ENCODE results near the gene CD38.

CD38 gene

GRCh38 chr4:15751153-15751552 is 27.0 kb upstream of the CD38 start:
- no peak for TF ChIP-seq CTCF (IDR thresholded peaks at IDR 0.05; ENCODE audit: low read depth, low read length, missing control alignments)
- no peak overlapping the region for H3K4me3 ChIP-seq (ENCODE audit: low read depth, low read length)
- DNase-seq (ENCODE audit: low read depth) = no peak

- H3K4me3 ChIP-seq (ENCODE audit: low read depth, low read length) = no peak overlapping the region
- DNase-seq (ENCODE audit: low read depth) = no peak
- TF ChIP-seq CTCF (IDR thresholded peaks at IDR 0.05; ENCODE audit: low read depth, low read length, missing control alignments) = no peak
Observed at GRCh38 chr4:15753081-15753480, 25.0 kb upstream of the CD38 start.

GRCh38 chr4:15753786-15754185 is 24.3 kb upstream of the CD38 start:
- no peak overlapping the region for H3K4me3 ChIP-seq (ENCODE audit: low read depth, low read length)
- DNase-seq (ENCODE audit: low read depth) = no peak

GRCh38 chr4:15754323-15754722 is 23.8 kb upstream of the CD38 start:
- no peak for DNase-seq (ENCODE audit: low read depth)
- H3K4me3 ChIP-seq (ENCODE audit: low read depth, low read length) = no peak overlapping the region
- no peak for TF ChIP-seq CTCF (IDR thresholded peaks at IDR 0.05; ENCODE audit: low read depth, low read length, missing control alignments)

More at GRCh38 chr4:15753786-15754185, 24.3 kb upstream of the CD38 start:
- TF ChIP-seq CTCF (IDR thresholded peaks at IDR 0.05; ENCODE audit: low read depth, low read length, missing control alignments) = no peak

- TF ChIP-seq CTCF (IDR thresholded peaks at IDR 0.05; ENCODE audit: low read depth, low read length, missing control alignments) = no peak
- DNase-seq (ENCODE audit: low read depth) = no peak
- H3K4me3 ChIP-seq (ENCODE audit: low read depth, low read length) = no peak overlapping the region; the same call in 1 of the 2 replicates
Observed at GRCh38 chr4:15755321-15756155, 22.6 kb upstream of the CD38 start.

- TF ChIP-seq CTCF (IDR thresholded peaks at IDR 0.05; ENCODE audit: low read depth, low read length, missing control alignments) = peak; percentile 64
- DNase-seq (ENCODE audit: low read depth) = no peak
- no peak overlapping the region; the same call in 1 of the 2 replicates for H3K4me3 ChIP-seq (ENCODE audit: low read depth, low read length)
Observed at GRCh38 chr4:15756361-15756861, 21.7 kb upstream of the CD38 start.
